Activated CD4-positive, alpha-beta T cell treated with anti-CD3 and anti-CD28 coated beads, Interleukin-10, Interleukin-2, amounts not matched to agents 100 ng/mL and 50 ng/mL, durations not matched to agents 16 hours and 8 hours (primary cell): ENCODE data around the gene B3GNT5.

ENCODE experiments used
- DNase-seq: peaks from one replicate; pipeline ENCODE4 v3.0.0-alpha.2; 2020

The B3GNT5 gene

GRCh38 chr3:183267140-183267539 lies 14.1 kb downstream of the B3GNT5 start:
- no peak for DNase-seq

DNA sequence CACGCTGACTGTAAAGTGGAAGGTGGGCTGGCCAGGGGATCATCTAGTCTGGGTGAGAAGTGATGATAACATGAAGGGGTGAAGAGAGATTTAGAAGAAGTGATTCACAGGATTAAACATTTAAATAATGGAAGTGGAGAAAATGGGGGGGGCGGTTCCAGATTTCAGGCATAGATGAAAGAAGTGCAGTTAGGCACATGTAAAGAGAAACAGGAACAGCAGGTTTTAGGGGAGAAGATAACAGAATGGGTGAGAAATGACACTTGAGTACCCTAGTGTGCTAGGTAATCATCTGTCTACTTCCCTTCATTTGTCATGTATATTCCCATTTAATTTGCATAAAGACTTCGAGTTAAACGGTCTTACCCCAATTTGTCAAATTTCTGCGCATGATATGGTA lies 15.3 kb downstream of the B3GNT5 start:
- DNase-seq = no peak

DNA sequence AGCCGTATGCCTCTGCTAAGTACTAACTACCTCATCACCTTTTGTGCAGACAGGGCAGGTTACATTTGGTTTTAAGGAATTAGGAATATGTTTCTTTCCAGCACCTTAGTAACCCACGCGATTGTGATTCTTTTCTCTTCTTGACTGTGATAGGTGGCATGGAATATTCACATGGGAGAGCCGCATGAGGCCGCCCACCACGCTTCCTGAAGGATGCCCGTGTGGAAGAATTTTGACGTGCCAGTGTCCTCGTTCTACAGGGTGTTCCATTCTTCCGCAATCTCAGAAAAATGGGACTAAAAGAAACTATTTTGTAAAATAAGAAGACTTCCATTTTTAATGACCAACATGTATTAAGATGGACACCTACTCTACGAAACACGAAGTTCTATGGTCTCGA lies 16.3 kb downstream of the B3GNT5 start:
- no peak for DNase-seq

GRCh38 chr3:183270344-183270743 lies 17.3 kb downstream of the B3GNT5 start:
- no peak for DNase-seq

DNA sequence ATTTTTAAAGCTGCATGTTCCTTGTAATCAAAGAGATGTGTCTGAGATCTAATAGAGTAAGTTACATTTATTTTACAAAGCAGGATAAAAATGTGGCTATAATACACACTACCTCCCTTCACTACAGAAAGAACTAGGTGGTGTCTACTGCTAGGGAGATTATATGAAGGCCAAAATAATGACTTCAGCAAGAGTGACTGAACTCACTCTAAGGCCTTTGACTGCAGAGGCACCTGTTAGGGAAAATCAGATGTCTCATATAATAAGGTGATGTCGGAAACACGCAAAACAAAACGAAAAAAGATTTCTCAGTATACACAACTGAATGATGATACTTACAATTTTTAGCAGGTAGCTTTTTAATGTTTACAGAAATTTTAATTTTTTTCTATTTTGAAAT lies 19.1 kb downstream of the B3GNT5 start:
- DNase-seq = no peak

DNA sequence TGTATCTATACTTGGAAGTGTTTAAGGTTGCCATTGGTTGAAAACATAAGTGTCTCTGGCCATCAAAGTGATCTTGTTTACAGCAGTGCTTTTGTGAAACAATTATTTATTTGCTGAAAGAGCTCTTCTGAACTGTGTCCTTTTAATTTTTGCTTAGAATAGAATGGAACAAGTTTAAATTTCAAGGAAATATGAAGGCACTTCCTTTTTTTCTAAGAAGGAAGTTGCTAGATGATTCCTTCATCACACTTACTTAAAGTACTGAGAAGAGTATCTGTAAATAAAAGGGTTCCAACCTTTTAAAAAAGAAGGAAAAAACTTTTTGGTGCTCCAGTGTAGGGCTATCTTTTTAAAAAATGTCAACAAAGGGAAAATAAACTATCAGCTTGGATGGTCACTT lies 19.7 kb downstream of the B3GNT5 start:
- no peak for DNase-seq

GRCh38 chr3:183274609-183275008 lies 21.6 kb downstream of the B3GNT5 start:
- DNase-seq = no peak

- DNase-seq = no peak
Observed at GRCh38 chr3:183275418-183275817, 22.4 kb downstream of the B3GNT5 start.

GRCh38 chr3:183275937-183276336 lies 22.9 kb downstream of the B3GNT5 start:
- DNase-seq = no peak

DNA sequence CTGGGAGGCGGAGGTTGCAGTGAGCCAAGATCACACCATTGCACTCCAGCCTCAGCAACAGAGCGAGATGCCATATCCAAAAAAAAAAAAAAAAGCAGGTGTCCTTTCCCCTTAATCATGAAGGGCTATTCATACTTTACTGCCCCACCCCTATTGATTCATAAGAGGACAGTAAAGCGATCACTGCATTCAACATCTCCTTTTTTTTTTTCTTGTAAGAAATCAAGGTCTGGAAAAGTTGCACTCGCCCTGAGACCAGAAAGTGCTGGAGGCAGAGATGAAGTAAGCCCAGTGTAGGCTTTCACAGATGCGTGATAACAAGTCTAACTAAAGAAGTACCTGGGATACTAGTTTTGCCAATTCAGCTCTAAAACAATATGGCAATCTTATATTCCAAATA lies 24.2 kb downstream of the B3GNT5 start:
- no peak for DNase-seq

DNA sequence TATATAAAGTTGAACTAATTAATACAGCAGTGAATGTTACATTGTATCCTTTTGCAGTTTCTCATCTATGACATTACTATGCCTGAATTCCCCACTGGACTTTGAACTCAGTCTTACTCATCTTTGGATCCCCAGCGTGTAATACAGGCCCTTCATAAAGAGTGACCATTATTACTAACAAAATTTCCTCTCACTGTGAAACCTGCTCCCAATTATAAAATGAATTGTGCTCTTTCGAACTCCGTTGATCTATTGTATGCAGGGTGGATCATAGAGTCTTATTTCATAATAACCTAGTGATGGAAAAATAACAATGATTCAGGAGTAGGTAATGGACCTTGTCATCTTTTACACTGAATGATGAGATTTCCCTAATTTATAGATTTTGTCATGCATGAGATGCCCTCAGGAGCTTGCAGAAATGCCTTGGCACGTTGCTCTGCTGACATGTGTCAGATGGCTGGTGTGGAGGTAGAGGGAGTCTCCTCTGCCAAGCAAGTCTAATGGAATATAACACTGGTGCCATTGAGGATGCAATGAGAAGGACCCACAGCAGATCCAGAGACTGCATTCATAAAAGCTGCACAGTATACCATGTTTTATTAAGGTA lies 25.5 kb downstream of the B3GNT5 start:
- DNase-seq = no peak

GRCh38 chr3:183279371-183279770 lies 26.3 kb downstream of the B3GNT5 start:
- DNase-seq = no peak

- DNase-seq = no peak
Observed at GRCh38 chr3:183281126-183281797, 28.2 kb downstream of the B3GNT5 start.

GRCh38 chr3:183283886-183284285 lies 30.8 kb downstream of the B3GNT5 start:
- DNase-seq = no peak

- no peak for DNase-seq
Observed at GRCh38 chr3:183284570-183284969, 31.5 kb downstream of the B3GNT5 start.

- no peak for DNase-seq
Observed at GRCh38 chr3:183285318-183285717, 32.3 kb downstream of the B3GNT5 start.

DNA sequence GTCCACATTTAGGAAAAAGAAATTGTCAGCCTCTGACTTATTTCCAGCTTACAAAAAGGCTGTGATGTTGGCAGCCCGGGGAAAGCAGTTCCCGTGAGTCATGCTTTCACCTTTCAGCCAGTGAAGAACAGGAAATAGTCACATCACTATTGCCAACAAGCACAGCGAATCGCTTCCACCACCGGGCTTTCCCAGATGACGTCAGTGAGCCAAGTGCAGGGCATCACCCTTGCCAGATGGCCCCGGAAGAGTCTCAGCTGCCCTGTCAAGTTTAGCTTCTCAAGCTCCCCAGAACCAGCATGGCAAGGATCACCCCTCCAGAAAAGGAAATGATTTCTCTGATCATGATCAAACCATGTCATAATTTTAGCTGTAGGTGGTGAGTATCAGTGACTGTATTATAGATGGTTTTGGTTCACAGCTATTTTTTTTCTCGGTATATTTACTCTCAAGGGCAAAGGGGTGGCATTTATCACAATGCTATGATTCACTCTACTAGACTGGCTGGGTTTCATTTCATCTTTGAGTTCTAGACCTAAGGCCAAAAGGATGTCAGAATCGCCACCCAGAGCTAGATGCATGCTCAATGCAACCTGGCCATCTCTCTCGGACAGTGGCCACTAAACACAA lies 32.9 kb downstream of the B3GNT5 start:
- peak; percentile 98 for DNase-seq

DNA sequence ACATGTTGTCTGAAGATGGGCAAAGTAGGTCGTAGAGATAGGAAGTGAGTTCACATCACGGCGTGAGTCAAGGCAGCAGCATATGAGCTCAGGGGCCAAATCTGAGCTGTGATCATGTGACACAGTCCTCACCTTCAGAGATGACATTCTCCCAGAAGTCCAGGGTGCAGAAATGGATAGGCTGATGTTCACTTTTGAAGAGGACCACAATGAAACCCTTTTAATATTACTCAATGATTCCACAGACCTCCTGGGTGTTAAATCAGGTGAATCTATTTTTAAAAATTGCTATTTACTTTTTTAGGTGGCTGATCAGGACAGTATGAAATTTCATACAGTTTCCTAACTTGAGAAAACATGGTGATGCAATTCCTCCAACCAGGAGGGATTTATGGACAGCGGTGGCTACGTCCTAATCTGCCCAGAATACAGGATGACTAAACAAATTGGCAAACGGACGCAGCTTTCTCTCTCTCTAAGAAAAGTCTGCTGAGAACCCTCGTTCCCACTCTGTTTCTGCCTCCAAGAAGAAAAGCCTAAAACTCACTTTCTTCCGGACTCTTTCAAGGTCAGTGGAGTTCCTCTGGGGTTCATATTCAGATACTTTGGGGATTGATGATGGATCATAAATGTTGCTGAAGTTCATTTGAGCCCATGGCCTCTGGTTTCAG lies 34.4 kb downstream of the B3GNT5 start:
- peak; percentile 15 for DNase-seq

GRCh38 chr3:183288117-183288516 lies 35.1 kb downstream of the B3GNT5 start:
- DNase-seq = no peak

GRCh38 chr3:183290216-183290615 lies 37.2 kb downstream of the B3GNT5 start:
- DNase-seq = no peak

DNA sequence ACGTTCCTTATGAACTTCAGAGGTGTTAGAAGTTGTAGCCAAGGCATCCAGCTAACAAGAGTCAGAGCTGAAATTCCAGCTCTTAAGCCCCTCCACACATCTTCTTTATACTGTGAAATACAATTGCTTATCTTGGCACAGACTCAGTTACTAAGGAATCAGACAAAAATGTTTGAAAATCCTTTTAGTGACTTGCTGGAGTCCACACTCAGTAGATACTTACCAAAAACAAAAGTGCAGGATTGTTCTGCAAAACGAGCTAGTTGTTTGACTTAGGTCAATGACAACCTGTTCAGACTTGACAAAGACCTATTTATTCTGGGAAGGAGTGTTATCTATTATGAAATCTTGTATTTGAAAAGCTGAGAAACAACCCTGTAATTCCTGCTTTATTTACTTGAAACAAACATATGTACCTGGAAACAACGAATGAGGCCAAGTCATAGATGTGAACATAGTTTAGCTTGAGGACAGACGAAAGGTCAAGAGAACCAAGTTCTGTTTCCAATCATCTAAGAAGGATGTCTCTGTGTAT lies 38.5 kb downstream of the B3GNT5 start:
- no peak for DNase-seq

DNA sequence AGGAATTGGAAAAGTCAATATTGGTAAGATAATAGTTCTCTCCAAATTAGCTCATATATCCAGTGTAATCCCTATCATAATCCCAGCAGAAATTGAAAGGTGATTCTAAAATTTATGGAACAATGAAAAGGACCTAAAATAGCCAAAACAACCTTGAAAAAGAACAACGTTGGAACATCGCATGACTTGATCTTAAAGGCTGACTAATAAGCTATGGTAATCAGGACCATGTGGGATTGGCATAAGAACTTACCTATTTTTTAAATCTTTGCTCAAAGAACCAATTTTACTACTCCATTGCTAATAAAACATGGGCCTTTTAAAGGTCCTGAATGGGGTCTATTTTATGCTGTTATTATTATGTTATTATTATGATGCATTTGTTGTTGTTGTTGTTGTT lies 40.9 kb downstream of the B3GNT5 start:
- no peak for DNase-seq

GRCh38 chr3:183295211-183295610 lies 42.2 kb downstream of the B3GNT5 start:
- DNase-seq = no peak

DNA sequence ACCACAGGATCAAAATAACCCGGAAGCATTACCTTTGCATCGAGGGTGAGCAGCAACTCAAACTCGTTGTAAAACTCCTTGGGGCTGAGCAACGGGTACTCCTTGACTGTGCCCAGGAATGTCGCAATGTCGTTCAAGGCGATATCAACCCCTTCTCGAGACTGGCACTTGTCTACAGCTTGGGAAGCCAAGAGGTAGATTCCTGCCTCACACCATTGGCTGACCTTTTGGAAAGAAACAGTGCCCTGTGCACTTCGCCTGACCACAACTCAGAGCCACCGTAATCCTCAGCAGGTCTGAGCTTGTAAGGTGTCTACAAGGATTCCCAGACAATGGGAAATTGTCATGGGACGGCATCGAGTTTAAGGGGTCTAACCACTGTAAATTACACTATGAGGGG lies 43.9 kb downstream of the B3GNT5 start:
- DNase-seq = no peak
